ENCODE results near the gene MAGI2. TPM values are rescaled to one million over a fixed set of nuclear protein-coding genes. Genes with fewer than 3 reads are reported as not detected.

MAGI2 gene
- total RNA-seq, 1 donor from 2014 or later: 64.2 TPM

- H3K9me3 Mint-ChIP-seq (ENCODE audit: unreplicated experiment): no peaks in the 10 kb centered on the region
- TF ChIP-seq CTCF (IDR thresholded peaks at IDR 0.05; ENCODE audit: partially characterized antibody, unreplicated experiment): no peak
- H3K27ac Mint-ChIP-seq (ENCODE audit: unreplicated experiment): no peak overlapping the region
- no peaks in the 10 kb centered on the region for H3K27me3 Mint-ChIP-seq (ENCODE audit: unreplicated experiment)
- H3K36me3 Mint-ChIP-seq (ENCODE audit: unreplicated experiment): no peaks in the 10 kb centered on the region
- DNase-seq: no peak
- no peaks in the 10 kb centered on the region for H3K4me1 Mint-ChIP-seq (ENCODE audit: low read depth, unreplicated experiment)
- no peak overlapping the region for H3K4me3 Mint-ChIP-seq (ENCODE audit: unreplicated experiment)
Measured at GRCh38 chr7:79312022-79312421, 141.4 kb downstream of the MAGI2 start.

DNA sequence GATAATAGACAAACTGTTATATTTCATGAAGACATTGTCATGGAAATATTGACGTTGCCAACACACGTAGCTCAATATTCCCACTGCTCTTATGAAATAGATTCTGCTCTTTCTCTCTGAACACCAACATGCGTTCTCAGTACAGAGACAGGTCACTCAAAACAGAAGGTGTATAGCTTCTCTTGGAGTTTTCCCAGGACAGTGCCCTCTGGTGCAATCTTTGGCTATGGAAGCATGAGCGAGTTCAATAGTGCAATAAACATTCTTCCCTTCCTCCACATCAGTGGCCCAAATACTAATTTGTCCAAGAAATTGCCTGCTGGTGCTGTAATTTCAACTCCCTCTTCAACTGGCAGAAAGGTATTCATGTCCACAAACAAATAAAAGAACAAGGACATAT is 145.3 kb downstream of the MAGI2 start:
- H3K36me3 Mint-ChIP-seq (ENCODE audit: unreplicated experiment): no peaks in the 10 kb centered on the region
- H3K4me1 Mint-ChIP-seq (ENCODE audit: low read depth, unreplicated experiment): no peaks in the 10 kb centered on the region
- no peak for DNase-seq
- no peak overlapping the region for H3K4me3 Mint-ChIP-seq (ENCODE audit: unreplicated experiment)
- no peaks in the 10 kb centered on the region for H3K9me3 Mint-ChIP-seq (ENCODE audit: unreplicated experiment)
- H3K27ac Mint-ChIP-seq (ENCODE audit: unreplicated experiment): no peak overlapping the region
- no peak for TF ChIP-seq CTCF (IDR thresholded peaks at IDR 0.05; ENCODE audit: partially characterized antibody, unreplicated experiment)
- H3K27me3 Mint-ChIP-seq (ENCODE audit: unreplicated experiment): no peaks in the 10 kb centered on the region

GRCh38 chr7:79307376-79307775 is 146.1 kb downstream of the MAGI2 start:
- Mint-ChIP-seq H3K9me3 (ENCODE audit: unreplicated experiment) (no peaks in the 10 kb centered on the region), H3K4me1 (ENCODE audit: low read depth, unreplicated experiment) (no peaks in the 10 kb centered on the region), H3K4me3 (ENCODE audit: unreplicated experiment) (no peak overlapping the region), H3K36me3 (ENCODE audit: unreplicated experiment) (no peaks in the 10 kb centered on the region), H3K27ac (ENCODE audit: unreplicated experiment) (no peak overlapping the region), H3K27me3 (ENCODE audit: unreplicated experiment) (no peaks in the 10 kb centered on the region)
- TF ChIP-seq CTCF (IDR thresholded peaks at IDR 0.05; ENCODE audit: partially characterized antibody, unreplicated experiment): no peak
- no peak for DNase-seq

DNA sequence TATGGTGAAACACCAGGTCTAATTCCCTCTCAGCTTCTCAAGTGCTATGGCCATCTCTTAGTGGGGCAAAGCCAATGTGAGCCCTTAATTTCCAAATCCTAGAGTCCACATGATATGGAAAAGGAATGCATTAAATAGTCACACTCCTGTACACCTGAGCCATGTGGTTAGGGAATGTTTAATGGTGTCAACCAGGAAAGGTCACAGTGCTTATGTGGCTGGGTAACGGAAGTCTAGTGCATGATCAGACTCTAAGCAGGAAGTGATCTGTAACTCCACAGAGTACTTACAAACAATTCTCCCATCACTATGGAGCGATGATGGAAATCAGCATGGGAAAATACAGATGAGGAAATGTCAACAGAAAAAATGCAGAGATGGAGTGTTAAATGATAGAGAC is 148.8 kb downstream of the MAGI2 start:
- Mint-ChIP-seq H3K4me3 (ENCODE audit: unreplicated experiment) (no peak overlapping the region), H3K4me1 (ENCODE audit: low read depth, unreplicated experiment) (no peaks in the 10 kb centered on the region), H3K27ac (ENCODE audit: unreplicated experiment) (no peak overlapping the region), H3K36me3 (ENCODE audit: unreplicated experiment) (no peaks in the 10 kb centered on the region), H3K27me3 (ENCODE audit: unreplicated experiment) (no peaks in the 10 kb centered on the region), H3K9me3 (ENCODE audit: unreplicated experiment) (no peaks in the 10 kb centered on the region)
- no peak for DNase-seq
- TF ChIP-seq CTCF (IDR thresholded peaks at IDR 0.05; ENCODE audit: partially characterized antibody, unreplicated experiment): no peak

DNA sequence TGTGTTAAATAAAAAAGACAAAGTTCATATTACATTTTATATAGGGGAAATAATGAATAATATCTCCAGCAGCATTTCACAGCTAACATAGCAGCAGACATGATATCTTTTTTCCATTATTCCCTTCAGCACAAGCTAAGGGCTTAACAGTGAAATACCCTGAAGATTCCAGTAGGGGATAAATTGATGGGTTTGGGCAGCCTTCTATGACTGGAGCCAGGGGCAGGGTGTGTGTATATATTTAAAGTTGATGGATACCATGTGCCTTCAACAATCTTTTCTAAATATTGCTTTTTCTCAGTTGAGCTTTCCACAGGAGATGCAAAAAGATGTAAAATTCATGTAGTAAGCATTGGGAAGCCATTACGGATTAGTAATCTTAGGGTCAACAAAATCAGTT is 151.2 kb downstream of the MAGI2 start:
- no peak for TF ChIP-seq CTCF (IDR thresholded peaks at IDR 0.05; ENCODE audit: partially characterized antibody, unreplicated experiment)
- H3K36me3 Mint-ChIP-seq (ENCODE audit: unreplicated experiment): no peaks in the 10 kb centered on the region
- DNase-seq: no peak
- H3K27me3 Mint-ChIP-seq (ENCODE audit: unreplicated experiment): no peaks in the 10 kb centered on the region
- H3K27ac Mint-ChIP-seq (ENCODE audit: unreplicated experiment): no peak overlapping the region
- no peaks in the 10 kb centered on the region for H3K4me1 Mint-ChIP-seq (ENCODE audit: low read depth, unreplicated experiment)
- H3K4me3 Mint-ChIP-seq (ENCODE audit: unreplicated experiment): no peak overlapping the region
- H3K9me3 Mint-ChIP-seq (ENCODE audit: unreplicated experiment): no peaks in the 10 kb centered on the region

Data from glutamatergic neuron (in vitro differentiated cells).